ENCODE results near the gene NAB1. TPM values are rescaled to one million over a fixed set of nuclear protein-coding genes. Genes with fewer than 3 reads are reported as not detected.

Gene NAB1
- total and polyA plus RNA-seq, 2 experiments from 2014 or later, result 10.4 to 40.2 TPM

DNA sequence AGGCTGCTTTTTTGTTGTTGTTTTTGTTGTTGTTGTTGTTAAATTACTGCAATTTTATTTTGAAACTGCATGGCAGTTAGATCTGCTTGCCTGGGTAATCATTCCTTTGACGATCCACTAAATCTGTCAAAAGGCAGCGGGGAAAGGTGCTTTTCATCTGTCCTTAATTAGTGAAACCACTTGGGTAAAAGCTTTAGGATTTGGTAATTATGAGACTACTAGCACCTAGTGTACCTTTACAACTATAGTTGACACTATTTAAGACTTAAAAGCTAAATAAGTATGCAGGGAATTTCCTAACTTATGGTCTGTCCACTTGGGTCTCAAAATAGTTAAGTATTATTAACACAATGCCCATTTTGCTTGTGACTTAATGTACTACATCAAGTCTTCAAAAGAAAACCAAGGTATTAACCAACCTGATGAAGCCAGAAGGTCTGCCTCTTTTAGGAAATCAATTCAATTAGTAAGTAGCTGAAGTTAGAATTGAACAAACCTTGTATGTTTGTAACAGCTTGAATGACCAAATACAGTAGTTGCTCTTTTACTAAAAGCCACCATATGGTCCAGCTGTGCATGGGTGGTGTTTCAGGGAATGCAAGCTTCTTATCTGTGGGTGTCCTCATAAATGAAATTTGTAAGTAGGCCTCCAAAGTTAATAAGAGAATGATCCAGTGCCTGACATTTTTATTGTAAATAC is 44.8 kb downstream of the NAB1 start:
- no peaks in the 10 kb centered on the region for H3K36me3 ChIP-seq (ENCODE audit: insufficient read depth)
- TF ChIP-seq EZH2phosphoT487 (IDR thresholded peaks at IDR 0.05; ENCODE audit: unreplicated experiment), result no peak
- no peak for TF ChIP-seq ZNF331 (CRISPR knock-in tag; IDR thresholded peaks at IDR 0.05; ENCODE audit: low read depth)
- TF ChIP-seq ZNF114 (CRISPR knock-in tag; IDR thresholded peaks at IDR 0.05), result no peak
- no peak for TF ChIP-seq POLR2AphosphoS5 (IDR thresholded peaks at IDR 0.05; ENCODE audit: low read depth)
- TF ChIP-seq, protein P1, sequence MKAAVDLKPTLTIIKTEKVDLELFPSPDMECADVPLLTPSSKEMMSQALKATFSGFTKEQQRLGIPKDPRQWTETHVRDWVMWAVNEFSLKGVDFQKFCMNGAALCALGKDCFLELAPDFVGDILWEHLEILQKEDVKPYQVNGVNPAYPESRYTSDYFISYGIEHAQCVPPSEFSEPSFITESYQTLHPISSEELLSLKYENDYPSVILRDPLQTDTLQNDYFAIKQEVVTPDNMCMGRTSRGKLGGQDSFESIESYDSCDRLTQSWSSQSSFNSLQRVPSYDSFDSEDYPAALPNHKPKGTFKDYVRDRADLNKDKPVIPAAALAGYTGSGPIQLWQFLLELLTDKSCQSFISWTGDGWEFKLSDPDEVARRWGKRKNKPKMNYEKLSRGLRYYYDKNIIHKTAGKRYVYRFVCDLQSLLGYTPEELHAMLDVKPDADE (IDR thresholded peaks at IDR 0.05), result no peak
- TF ChIP-seq JUNB (IDR thresholded peaks at IDR 0.05; ENCODE audit: unreplicated experiment), result no peak
- TF ChIP-seq, protein P2, sequence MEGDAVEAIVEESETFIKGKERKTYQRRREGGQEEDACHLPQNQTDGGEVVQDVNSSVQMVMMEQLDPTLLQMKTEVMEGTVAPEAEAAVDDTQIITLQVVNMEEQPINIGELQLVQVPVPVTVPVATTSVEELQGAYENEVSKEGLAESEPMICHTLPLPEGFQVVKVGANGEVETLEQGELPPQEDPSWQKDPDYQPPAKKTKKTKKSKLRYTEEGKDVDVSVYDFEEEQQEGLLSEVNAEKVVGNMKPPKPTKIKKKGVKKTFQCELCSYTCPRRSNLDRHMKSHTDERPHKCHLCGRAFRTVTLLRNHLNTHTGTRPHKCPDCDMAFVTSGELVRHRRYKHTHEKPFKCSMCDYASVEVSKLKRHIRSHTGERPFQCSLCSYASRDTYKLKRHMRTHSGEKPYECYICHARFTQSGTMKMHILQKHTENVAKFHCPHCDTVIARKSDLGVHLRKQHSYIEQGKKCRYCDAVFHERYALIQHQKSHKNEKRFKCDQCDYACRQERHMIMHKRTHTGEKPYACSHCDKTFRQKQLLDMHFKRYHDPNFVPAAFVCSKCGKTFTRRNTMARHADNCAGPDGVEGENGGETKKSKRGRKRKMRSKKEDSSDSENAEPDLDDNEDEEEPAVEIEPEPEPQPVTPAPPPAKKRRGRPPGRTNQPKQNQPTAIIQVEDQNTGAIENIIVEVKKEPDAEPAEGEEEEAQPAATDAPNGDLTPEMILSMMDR (conservative IDR thresholded peaks at IDR 0.05; ENCODE audit: low read depth in 2 of 2), result no peak
- H3K4me2 ChIP-seq, result no peak overlapping the region
- no peaks in the 10 kb centered on the region for H3K9me2 ChIP-seq (ENCODE audit: insufficient read depth)
- H3K4me1 ChIP-seq (ENCODE audit: insufficient read depth), result peaks cover 18% of the 10 kb centered on the region
- peaks cover 4% of the 10 kb centered on the region for H3K27me3 Mint-ChIP-seq (ENCODE audit: insufficient read depth, low read depth, poor library complexity)
- no peak overlapping the region for H3K27ac Mint-ChIP-seq
- peaks cover 28% of the 10 kb centered on the region for H3K4me1 Mint-ChIP-seq
- no peak overlapping the region for H3K27ac ChIP-seq (ENCODE audit: low read depth)
- no peak overlapping the region for H3K4me3 Mint-ChIP-seq
- H3K9me3 Mint-ChIP-seq, result no peaks in the 10 kb centered on the region
- H4K20me1 ChIP-seq (replicated peaks; ENCODE audit: insufficient read depth), result no peaks in the 10 kb centered on the region
- H2AFZ ChIP-seq, result no peak overlapping the region
- H3K79me2 ChIP-seq (replicated peaks; ENCODE audit: insufficient read depth), result no peaks in the 10 kb centered on the region
- DNase-seq (ENCODE audit: low spot score) (no peak), ATAC-seq (no peak)
- no peak overlapping the region for H3K4me3 ChIP-seq
- H3K27me3 ChIP-seq (ENCODE audit: insufficient read depth), result no peaks in the 10 kb centered on the region
- peaks cover 3% of the 10 kb centered on the region; the same call in 1 of the 3 replicates for H3K36me3 Mint-ChIP-seq (ENCODE audit: low read depth)
- no peaks in the 10 kb centered on the region for H3F3A ChIP-seq (replicated peaks; ENCODE audit: low read depth)

- H3K27me3 Mint-ChIP-seq (ENCODE audit: insufficient read depth, low read depth, poor library complexity), result peaks cover 3% of the 10 kb centered on the region
- Histone ChIP-seq H3F3A (replicated peaks; ENCODE audit: low read depth) (no peaks in the 10 kb centered on the region), H3K27me3 (ENCODE audit: insufficient read depth) (no peaks in the 10 kb centered on the region), H2AFZ (no peak overlapping the region), H3K4me2 (no peak overlapping the region), H3K4me3 (no peak overlapping the region), H3K36me3 (ENCODE audit: insufficient read depth) (no peaks in the 10 kb centered on the region), H3K4me1 (ENCODE audit: insufficient read depth) (peaks cover 26% of the 10 kb centered on the region), H3K79me2 (replicated peaks; ENCODE audit: insufficient read depth) (no peaks in the 10 kb centered on the region), H3K9me2 (ENCODE audit: insufficient read depth) (no peaks in the 10 kb centered on the region), H4K20me1 (replicated peaks; ENCODE audit: insufficient read depth) (no peaks in the 10 kb centered on the region), H3K27ac (ENCODE audit: low read depth) (no peak overlapping the region)
- no peak for ATAC-seq
- H3K4me1 Mint-ChIP-seq, result peaks cover 34% of the 10 kb centered on the region
- H3K4me3 Mint-ChIP-seq, result no peak overlapping the region
- DNase-seq (ENCODE audit: low spot score), result no peak
- H3K9me3 Mint-ChIP-seq, result no peaks in the 10 kb centered on the region
- H3K36me3 Mint-ChIP-seq (ENCODE audit: low read depth), result peaks cover 3% of the 10 kb centered on the region; the same call in 1 of the 3 replicates
- H3K27ac Mint-ChIP-seq, result no peak overlapping the region
- TF ChIP-seq NANOG (IDR thresholded peaks at IDR 0.05; ENCODE audit: borderline replicate concordance) (no peak), ZNF462 (CRISPR knock-in tag; IDR thresholded peaks at IDR 0.05) (no peak), STAT1 (IDR thresholded peaks at IDR 0.05; ENCODE audit: unreplicated experiment) (no peak), JUNB (IDR thresholded peaks at IDR 0.05; ENCODE audit: unreplicated experiment) (no peak)
- TF ChIP-seq, protein P2 (conservative IDR thresholded peaks at IDR 0.05; ENCODE audit: low read depth in 2 of 2), result no peak
These were observed 45.6 kb downstream of the NAB1 start for GRCh38 chr2:190694479-190694878.

Measured in GM23338 (cell line).